Common myeloid progenitor, CD34-positive (primary cell): ENCODE measurements around the gene UGT2B15.
"Not testable (repeated sequence)": the region's sequence is repeated elsewhere in the genome, so short reads cannot be mapped to it uniquely, and the experiment has no call there.

Source experiments
- CTCF ChIA-PET: fragments of 350-600 bp; sonication (Branson Sonifier 250); formaldehyde crosslinking; loops from one replicate; lab custom pipeline; 2021; ENCODE audit warnings: antibody characterized with exemption; lab: Charles Lee
- POLR2A ChIA-PET: fragments of 350-600 bp; sonication (Branson Sonifier 250); formaldehyde crosslinking; loops from one replicate; lab custom pipeline; 2021; ENCODE audit warnings: antibody characterized with exemption; lab: Charles Lee
- DNase-seq, 3 donors: peaks; one replicate each; pipeline versions ENCODE4 v3.0.0 to v3.0.0-alpha.2; 2013
- H3K27ac ChIP-seq, 2 experiments: 1 replicate in 1 of 2; 2 replicates in 1 of 2; pipeline ENCODE4 v1.7.0; 2013; ENCODE audit warnings: inconsistent platforms in 2 of 2, low read length in 2 of 2, mild to moderate bottlenecking in 2 of 2, low read depth in 1 of 2, moderate library complexity in 1 of 2; ENCODE audit not compliant: severe bottlenecking in 2 of 2, insufficient read depth in 1 of 2, poor library complexity in 1 of 2
- H3K27me3 ChIP-seq, 5 experiments: replicated peaks in 2 of 5; 1 replicate in 3 of 5; 2 replicates in 2 of 5; pipeline versions ENCODE4 v1.6.1 to v1.7.0; 2013; ENCODE audit warnings: low read length in 4 of 5, mild to moderate bottlenecking in 2 of 5, moderate library complexity in 2 of 5, inconsistent platforms in 1 of 5; ENCODE audit not compliant: insufficient read depth in 5 of 5, control insufficient read depth in 4 of 5
- H3K36me3 ChIP-seq, 4 experiments: 1 replicate in 2 of 4; 2 replicates in 2 of 4; pipeline versions ENCODE4 v1.6.1 to v1.7.0; 2013; ENCODE audit warnings: low read length in 3 of 4, control low read depth in 1 of 4, mild to moderate bottlenecking in 1 of 4; ENCODE audit not compliant: control insufficient read depth in 4 of 4, insufficient read depth in 4 of 4
- H3K4me1 ChIP-seq, 4 experiments: 1 replicate in 3 of 4; 2 replicates in 1 of 4; pipeline versions ENCODE4 v1.6.1 to v1.7.1; 2013; ENCODE audit warnings: low read length in 3 of 4, mild to moderate bottlenecking in 3 of 4, control low read depth in 1 of 4, inconsistent platforms in 1 of 4, moderate library complexity in 1 of 4; ENCODE audit not compliant: control insufficient read depth in 4 of 4, insufficient read depth in 4 of 4; ENCODE audit errors: control extremely low read depth in 1 of 4
- H3K4me3 ChIP-seq, 7 experiments: 1 replicate in 4 of 7; 2 replicates in 3 of 7; pipeline versions ENCODE4 v1.5.1 to v1.7.0; 2013; ENCODE audit warnings: mild to moderate bottlenecking in 7 of 7, low read length in 6 of 7, moderate library complexity in 6 of 7, inconsistent platforms in 2 of 7, low read depth in 2 of 7, control low read depth in 1 of 7; ENCODE audit not compliant: insufficient read depth in 4 of 7, control insufficient read depth in 1 of 7; ENCODE audit errors: extremely low read depth in 1 of 7
- H3K9me3 ChIP-seq, 5 experiments: 1 replicate in 4 of 5; 2 replicates in 1 of 5; pipeline versions ENCODE4 v1.6.1 to v1.7.1; 2013; ENCODE audit warnings: low read length in 4 of 5, mild to moderate bottlenecking in 2 of 5, inconsistent platforms in 1 of 5, low read depth in 1 of 5, moderate library complexity in 1 of 5; ENCODE audit not compliant: control insufficient read depth in 4 of 5, insufficient read depth in 2 of 5; ENCODE audit errors: control extremely low read depth in 1 of 5
- WGBS: methylation state at CpG from one replicate; pipeline ENCODE4 v1.1.5; 2013; ENCODE audit not compliant: insufficient coverage; 5-methylcytosine and 5-hydroxymethylcytosine counted together

Gene UGT2B15

DNA sequence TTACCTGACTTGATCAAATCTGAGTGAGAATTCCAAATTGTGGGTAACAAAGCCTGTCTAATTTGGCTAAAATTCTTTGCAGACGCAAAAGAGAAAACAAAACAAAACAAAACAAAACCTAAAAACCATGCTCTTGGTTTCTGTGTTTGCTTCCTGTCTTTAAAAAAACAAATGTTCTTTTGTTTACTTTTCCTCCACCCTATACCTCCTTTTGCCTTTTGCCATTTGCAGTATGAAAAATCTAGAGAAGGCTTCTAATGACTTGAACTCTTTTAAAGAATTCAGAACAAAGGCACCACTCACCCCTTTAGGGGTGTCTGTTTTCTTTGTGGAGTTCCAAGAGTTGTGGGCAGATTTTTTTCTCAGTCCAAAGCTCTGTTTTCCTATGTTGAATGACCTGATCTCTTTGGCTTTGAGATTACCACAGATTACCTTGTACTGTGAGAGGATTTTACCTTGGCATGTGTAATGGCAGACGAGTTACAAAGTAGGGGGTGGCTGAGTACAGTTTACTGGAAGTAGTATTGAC, 13.9 kb downstream of the UGT2B15 start:
- DNase-seq, H3K4me3 ChIP-seq: not testable (repeated sequence)
- WGBS = no CpG with 5 or more reads among the region's 2 CpGs

DNA sequence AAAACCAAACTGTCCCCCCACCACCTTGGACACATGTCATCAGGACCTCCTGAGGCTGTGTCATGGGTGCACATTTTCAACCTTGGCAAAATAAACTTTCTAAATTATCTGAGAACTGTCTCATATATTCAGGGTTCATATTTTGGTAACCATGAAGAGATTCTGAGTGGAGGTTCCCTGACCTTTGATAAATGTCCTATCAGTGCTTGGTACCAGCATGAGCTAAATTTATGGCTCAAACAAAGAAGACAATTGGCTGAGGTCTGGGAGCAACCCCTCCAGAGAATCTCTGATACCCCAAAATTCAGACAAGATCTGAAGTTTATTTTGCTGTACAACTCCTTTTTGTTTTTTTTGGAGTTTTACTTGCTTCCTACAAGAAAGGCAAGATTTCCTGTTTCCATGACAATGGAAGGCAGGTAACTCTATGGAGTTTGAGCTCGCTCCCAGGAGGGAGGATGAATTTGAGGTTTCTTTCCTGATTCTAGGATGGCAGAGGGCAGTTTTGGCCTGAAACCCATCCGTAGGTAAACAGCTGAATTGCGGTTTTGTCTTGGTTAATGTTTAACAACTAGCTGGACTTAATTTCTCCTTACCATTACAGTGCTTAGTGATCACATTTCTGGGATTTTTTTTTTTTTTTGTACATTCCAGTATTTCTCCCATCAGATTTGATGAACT, 14.5 kb downstream of the UGT2B15 start:
- 86% methylated on average over 1 of the region's 3 CpGs for WGBS
- Histone ChIP-seq H3K36me3 (no peaks in the 10 kb centered on the region), H3K27me3 (no peaks in the 10 kb centered on the region), H3K27ac (no peak overlapping the region), H3K4me3 (no peak overlapping the region), H3K4me1 (no peaks in the 10 kb centered on the region), H3K9me3 (no peaks in the 10 kb centered on the region)
- ChIA-PET POLR2A (no interaction called here), CTCF (no interaction called here)
- DNase-seq = no peak

More for the DNA sequence above, 13.9 kb downstream of the UGT2B15 start:
- CTCF ChIA-PET, H3K27ac ChIP-seq, H3K9me3 ChIP-seq, H3K36me3 ChIP-seq, H3K27me3 ChIP-seq, H3K4me1 ChIP-seq, POLR2A ChIA-PET: not testable (repeated sequence)

DNA sequence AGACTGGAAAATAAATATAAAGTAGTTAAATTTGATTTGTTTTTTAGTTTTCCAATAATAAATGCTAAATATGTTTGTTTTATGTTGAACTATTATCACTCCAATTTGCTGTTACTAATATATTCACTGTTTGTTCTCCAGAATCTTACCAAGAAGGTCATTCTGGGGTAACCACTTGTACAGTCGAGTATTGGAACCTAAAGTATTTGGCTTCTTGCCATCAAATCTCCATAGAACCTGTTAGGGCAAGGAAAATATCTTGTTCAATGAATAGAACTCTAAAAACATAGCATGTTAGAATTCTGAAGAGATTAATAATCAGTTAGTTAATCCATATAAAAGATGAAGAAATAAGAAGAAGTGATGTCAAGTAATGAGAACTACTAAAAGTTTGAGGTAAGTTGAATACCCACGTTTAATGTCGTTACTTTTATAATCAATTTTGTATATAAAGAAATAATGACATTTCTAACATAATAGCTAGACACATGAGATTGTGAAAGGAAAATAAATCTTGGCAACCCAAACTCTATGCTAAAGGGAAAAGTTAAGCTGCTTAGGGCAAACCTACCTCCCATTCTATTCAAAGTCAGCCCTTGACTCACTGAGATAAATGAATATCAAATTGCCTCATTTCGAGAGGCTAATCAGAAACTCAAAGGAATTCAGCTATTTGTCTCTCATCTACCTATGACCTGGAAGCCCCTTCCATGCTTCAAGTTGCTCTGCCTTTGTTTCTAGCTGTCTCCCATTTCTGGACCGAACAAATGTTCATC, 15.3 kb downstream of the UGT2B15 start:
- DNase-seq = no peak
- H3K4me3 ChIP-seq = no peak overlapping the region
- H3K36me3 ChIP-seq = no peaks in the 10 kb centered on the region
- ChIA-PET POLR2A (no interaction called here), CTCF (no interaction called here)
- no peaks in the 10 kb centered on the region for H3K27me3 ChIP-seq
- H3K4me1 ChIP-seq = no peaks in the 10 kb centered on the region
- no peak overlapping the region for H3K27ac ChIP-seq
- no peaks in the 10 kb centered on the region for H3K9me3 ChIP-seq
- 80% methylated on average over 1 of the region's 5 CpGs for WGBS

DNA sequence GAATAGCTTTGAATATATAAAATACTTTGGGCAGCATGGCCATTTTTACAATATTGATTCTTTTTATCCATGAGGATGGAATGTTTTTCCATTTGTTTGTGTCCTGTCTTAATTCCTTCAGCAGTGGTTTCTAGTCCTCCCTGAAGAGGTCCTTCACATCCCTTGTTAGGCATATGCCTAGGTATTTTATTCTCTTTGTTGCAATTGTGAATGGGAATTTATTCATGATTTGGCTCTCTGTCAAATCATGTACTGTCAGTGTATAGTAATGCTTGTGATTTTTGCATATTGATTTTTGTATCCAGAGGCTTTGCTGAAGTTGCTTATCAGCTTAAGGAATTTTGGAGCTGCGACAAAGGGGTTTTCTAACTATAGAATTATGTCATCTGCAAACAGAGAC, 18.5 kb downstream of the UGT2B15 start:
- H3K27ac ChIP-seq = no peak overlapping the region
- 100% methylated on average over 1 of the region's 1 CpG for WGBS
- POLR2A ChIA-PET = no interaction called here

DNA sequence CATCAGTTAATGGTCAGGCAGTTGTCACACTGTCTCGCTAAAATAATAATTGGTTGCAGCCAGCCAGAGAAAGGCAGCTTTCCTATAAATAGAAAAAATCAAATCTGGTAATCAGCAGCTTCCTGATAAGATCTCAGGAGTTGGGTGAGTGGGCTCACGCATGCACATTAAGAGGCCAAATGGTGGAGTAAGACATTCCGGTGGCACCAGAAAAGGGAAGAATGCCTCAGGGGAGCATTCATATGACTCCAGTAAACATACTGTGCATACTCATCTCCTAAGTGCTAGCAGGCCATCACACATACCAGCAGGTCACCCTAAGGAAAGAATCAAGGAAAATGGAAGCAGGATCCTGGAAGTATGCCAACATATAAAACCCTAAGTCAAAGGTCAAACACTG, 40.1 kb downstream of the UGT2B15 start:
- DNase-seq = no peak
- CTCF ChIA-PET = no interaction called here
- no peaks in the 10 kb centered on the region for H3K27me3 ChIP-seq
- no peaks in the 10 kb centered on the region for H3K9me3 ChIP-seq
- no CpG with 5 or more reads among the region's 3 CpGs for WGBS
- H3K36me3 ChIP-seq = no peaks in the 10 kb centered on the region
- POLR2A ChIA-PET = no interaction called here
- H3K27ac ChIP-seq = no peak overlapping the region
- H3K4me1 ChIP-seq = no peaks in the 10 kb centered on the region
- H3K4me3 ChIP-seq = no peak overlapping the region

More for the DNA sequence above, 18.5 kb downstream of the UGT2B15 start:
- Histone ChIP-seq H3K4me3 (no peak overlapping the region), H3K4me1 (no peaks in the 10 kb centered on the region), H3K9me3 (no peaks in the 10 kb centered on the region), H3K27me3 (no peaks in the 10 kb centered on the region), H3K36me3 (no peaks in the 10 kb centered on the region)
- CTCF ChIA-PET = no interaction called here
- no peak for DNase-seq

DNA sequence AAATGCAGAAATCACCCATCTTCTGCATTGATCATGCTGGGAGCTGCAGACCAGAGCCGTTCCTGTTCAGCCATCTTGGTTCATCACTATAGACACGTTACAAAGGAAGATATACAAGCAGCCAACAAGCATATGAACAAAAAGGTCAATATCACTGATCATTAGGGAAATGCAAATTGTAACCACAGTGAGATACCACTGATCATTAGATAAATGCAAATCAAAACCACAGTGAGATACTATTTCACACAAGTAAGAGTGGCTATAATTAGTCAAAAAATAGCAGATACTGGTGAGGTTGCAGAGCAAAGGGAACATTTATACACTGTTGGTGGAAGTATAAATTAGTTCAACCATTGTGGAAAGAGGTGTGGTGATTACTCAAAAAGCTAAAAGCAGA, 47.7 kb downstream of the UGT2B15 start:
- H3K4me1 ChIP-seq, H3K36me3 ChIP-seq, H3K4me3 ChIP-seq, H3K27me3 ChIP-seq, H3K27ac ChIP-seq, POLR2A ChIA-PET, H3K9me3 ChIP-seq, CTCF ChIA-PET, DNase-seq: not testable (repeated sequence)
- WGBS = no CpG with 5 or more reads among the region's 2 CpGs

DNA sequence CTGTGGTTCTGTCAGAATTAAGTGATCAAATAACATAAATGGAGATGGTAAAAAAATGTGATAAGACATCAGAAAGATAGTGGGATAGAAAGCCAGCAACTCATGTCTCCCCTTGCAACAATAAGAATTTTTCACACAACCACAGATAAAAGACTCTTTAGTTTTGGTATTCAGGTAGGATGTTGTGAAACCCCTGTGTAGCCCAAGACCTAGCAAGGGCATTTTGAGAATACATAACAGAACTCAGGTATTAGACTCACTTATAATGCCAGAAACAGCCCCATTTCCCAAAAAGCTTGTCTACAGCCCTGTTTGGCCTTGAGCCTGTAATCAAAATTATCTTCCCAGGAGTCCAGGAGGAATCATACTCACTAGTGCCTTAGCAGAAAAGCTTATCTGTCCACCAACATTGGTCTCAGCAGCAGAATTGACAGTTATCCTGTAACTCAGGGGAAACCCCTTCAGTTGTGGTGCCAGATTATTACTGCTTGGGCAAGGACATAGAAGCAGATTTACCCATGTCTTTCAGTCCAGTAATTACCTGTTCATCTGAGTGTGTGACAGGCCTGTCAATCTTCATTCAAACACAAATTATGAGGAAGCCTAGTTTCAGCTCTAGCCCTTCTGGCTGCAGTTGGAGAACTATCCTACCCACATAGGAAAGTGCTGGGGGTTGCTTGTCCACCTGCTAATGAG, 53.3 kb downstream of the UGT2B15 start:
- H3K4me1 ChIP-seq = no peaks in the 10 kb centered on the region
- no peak overlapping the region for H3K4me3 ChIP-seq
- ChIA-PET CTCF (no interaction called here), POLR2A (no interaction called here)
- H3K9me3 ChIP-seq = no peaks in the 10 kb centered on the region
- no peaks in the 10 kb centered on the region for H3K27me3 ChIP-seq
- H3K36me3 ChIP-seq = no peaks in the 10 kb centered on the region
- H3K27ac ChIP-seq = no peak overlapping the region
- no peak for DNase-seq
